GM18870 (cell line): ENCODE measurements around the gene DLL3.

Source experiments
- ATAC-seq: cut with Tn5 transposase; IDR thresholded peaks from one replicate; pipeline ENCODE4 v1.9.1; 2021; ENCODE audit warnings: moderate library complexity; ENCODE audit not compliant: unreplicated experiment

Gene DLL3

GRCh38 chr19:39550197-39550596 is 51.5 kb downstream of the DLL3 start:
- ATAC-seq, result no peak

- ATAC-seq, result no peak
Observed at GRCh38 chr19:39553082-39553652, 54.4 kb downstream of the DLL3 start.

GRCh38 chr19:39554701-39555311 is 56.1 kb downstream of the DLL3 start:
- ATAC-seq, result no peak

GRCh38 chr19:39555883-39556282 is 57.1 kb downstream of the DLL3 start:
- ATAC-seq, result no peak
